ENCODE results near the gene BLVRA. TPM values are rescaled to one million over a fixed set of nuclear protein-coding genes. Genes with fewer than 3 reads are reported as not detected.
"Not testable (repeated sequence)": the region's sequence is repeated elsewhere in the genome, so short reads cannot be mapped to it uniquely, and the experiment has no call there.

Gene BLVRA
- total RNA-seq, 1 experiment from 2014 or later, result 29.7 TPM

DNA sequence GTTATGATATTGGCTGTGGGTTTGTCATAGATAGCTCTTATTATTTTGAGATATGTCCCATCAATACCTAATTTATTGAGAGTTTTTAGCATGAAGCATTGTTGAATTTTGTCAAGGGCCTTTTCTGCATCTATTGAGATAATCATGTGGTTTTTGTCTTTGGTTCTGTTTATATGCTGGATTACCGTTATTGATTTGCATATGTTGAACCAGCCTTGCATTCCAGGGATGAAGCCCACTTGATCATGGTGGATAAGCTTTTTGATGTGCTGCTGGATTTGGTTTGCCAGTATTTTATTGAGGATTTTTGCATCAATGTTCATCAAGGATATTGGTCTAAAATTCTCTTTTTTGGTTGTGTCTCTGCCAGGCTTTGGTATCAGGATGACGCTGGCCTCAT is 16.8 kb downstream of the BLVRA start:
- H4K20me1 ChIP-seq (ENCODE audit: insufficient read depth); H3K4me2 ChIP-seq (ENCODE audit: low read length); H3K36me3 ChIP-seq (ENCODE audit: control insufficient read depth in 1 of 2, insufficient read depth in 2 of 2, low read length in 2 of 2); H3K9ac ChIP-seq (ENCODE audit: low read length); ATAC-seq; H3K79me2 ChIP-seq (ENCODE audit: insufficient read depth, low read length); H3K9me2 ChIP-seq (ENCODE audit: insufficient read depth); RAD21 ChIA-PET (ENCODE audit: low non-redundant PET in 1 of 2, low total read pairs in 2 of 2, uncharacterized antibody in 2 of 2, unreplicated experiment in 2 of 2); H3K27me3 ChIP-seq (ENCODE audit: insufficient read depth, low read length); H3K27ac ChIP-seq (ENCODE audit: low read depth, low read length); intact Hi-C loops (cut with micrococcal nuclease); H3K9me3 ChIP-seq (ENCODE audit: control insufficient read depth in 1 of 2, insufficient read depth in 1 of 2, low read depth in 1 of 2, low read length in 2 of 2); BruUV-seq (replicated peaks); H3K4me3 ChIP-seq (replicated peaks in 1 of 2; ENCODE audit: low read depth in 1 of 2, low read length in 2 of 2); DNase-seq (ENCODE audit: low read depth, low spot score); H2AFZ ChIP-seq (ENCODE audit: low read depth, low read length, poor library complexity, severe bottlenecking); CTCF ChIA-PET; POLR2A ChIA-PET: not testable (repeated sequence)
- peaks cover 8 to 10% of the 10 kb centered on the region in 2 experiments for H3K4me1 ChIP-seq (ENCODE audit: control insufficient read depth in 1 of 2, insufficient read depth in 2 of 2, low read length in 2 of 2)

GRCh38 chr7:43778293-43779044 is 20.0 kb downstream of the BLVRA start:
- H3K27me3 ChIP-seq (ENCODE audit: insufficient read depth, low read length); intact Hi-C loops (cut with micrococcal nuclease); DNase-seq (ENCODE audit: low read depth, low spot score); H3K9me3 ChIP-seq (ENCODE audit: control insufficient read depth in 1 of 2, insufficient read depth in 1 of 2, low read depth in 1 of 2, low read length in 2 of 2); H4K20me1 ChIP-seq (ENCODE audit: insufficient read depth); CTCF ChIA-PET; H3K9me2 ChIP-seq (ENCODE audit: insufficient read depth); H3K36me3 ChIP-seq (ENCODE audit: control insufficient read depth in 1 of 2, insufficient read depth in 2 of 2, low read length in 2 of 2); POLR2A ChIA-PET; H3K79me2 ChIP-seq (ENCODE audit: insufficient read depth, low read length); BruUV-seq (replicated peaks); H2AFZ ChIP-seq (ENCODE audit: low read depth, low read length, poor library complexity, severe bottlenecking): not testable (repeated sequence)
- 0 out of 2 replicates have a peak, but pooled peaks have one; percentile 40 for ATAC-seq
- 0 out of 2 replicates have a peak overlapping the region, but pooled peaks have one; percentile 40 for H3K9ac ChIP-seq (ENCODE audit: low read length)
- H3K27ac ChIP-seq (ENCODE audit: low read depth, low read length), result peak overlapping the region; percentile 64
- H3K4me2 ChIP-seq (ENCODE audit: low read length), result peak overlapping the region; percentile 69
- RAD21 ChIA-PET (ENCODE audit: low non-redundant PET in 1 of 2, low total read pairs in 2 of 2, uncharacterized antibody in 2 of 2, unreplicated experiment in 2 of 2), result interaction anchor here in 1 of 2 experiments (1.0 kb wide), 1 partner anchor 196 kb away, joined by 3 read pairs; no protein-coding TSS in a partner anchor
- peak overlapping the region; percentile 23 to 42; a peak in 3 of 4 replicates for H3K4me3 ChIP-seq (replicated peaks in 1 of 2; ENCODE audit: low read depth in 1 of 2, low read length in 2 of 2)
- H3K4me1 ChIP-seq (ENCODE audit: control insufficient read depth in 1 of 2, insufficient read depth in 2 of 2, low read length in 2 of 2), result peaks cover 8 to 10% of the 10 kb centered on the region in 2 experiments

Data from HCT116 (cell line).